GF-D8 (cell line): ENCODE data around the gene HCRTR1.
A peak's percentile ranks its signal among the peaks of the same experiment; 100 is the strongest.

Source experiments
- DNase-seq: peaks from one replicate; lab custom pipeline; 2025; lab: John Stamatoyannopoulos, UW

The HCRTR1 gene

GRCh38 chr1:31617218-31617915 lies at the start of gene HCRTR1:
Gene HCRTR1 (plus strand): TSS chr1:31617689. CDS start chr1:31619193, 1,504 bp downstream.
- no peak for DNase-seq

GRCh38 chr1:31567956-31568570 lies 49.4 kb upstream of the HCRTR1 start:
- DNase-seq = no peak

- no peak for DNase-seq
Measured at GRCh38 chr1:31568895-31569595, 48.4 kb upstream of the HCRTR1 start.

- no peak for DNase-seq
Measured at GRCh38 chr1:31569596-31570173, 47.8 kb upstream of the HCRTR1 start.

GRCh38 chr1:31570228-31570627 lies 47.3 kb upstream of the HCRTR1 start:
- DNase-seq = no peak

GRCh38 chr1:31570906-31571305 lies 46.6 kb upstream of the HCRTR1 start:
- no peak for DNase-seq

- peak; percentile 41 for DNase-seq
Measured at GRCh38 chr1:31571340-31572295, 45.9 kb upstream of the HCRTR1 start.

GRCh38 chr1:31572323-31573104 lies 45.0 kb upstream of the HCRTR1 start:
- DNase-seq = no peak

- no peak for DNase-seq
Measured at GRCh38 chr1:31573261-31573660, 44.2 kb upstream of the HCRTR1 start.

GRCh38 chr1:31574749-31575368 lies 42.6 kb upstream of the HCRTR1 start:
- DNase-seq = no peak

- DNase-seq = no peak
Measured at GRCh38 chr1:31575369-31576140, 41.9 kb upstream of the HCRTR1 start.

- no peak for DNase-seq
Measured at GRCh38 chr1:31576201-31576669, 41.3 kb upstream of the HCRTR1 start, which contains the start of gene TINAGL1. Gene TINAGL1 (plus strand): TSS chr1:31576515. CDS start chr1:31577149, 634 bp downstream.

GRCh38 chr1:31576743-31577455 lies 40.6 kb upstream of the HCRTR1 start:
- no peak for DNase-seq

GRCh38 chr1:31577515-31578192 lies 39.8 kb upstream of the HCRTR1 start:
- DNase-seq = no peak

GRCh38 chr1:31579374-31579773 lies 38.1 kb upstream of the HCRTR1 start:
- DNase-seq = no peak

- no peak for DNase-seq
Measured at GRCh38 chr1:31580513-31580870, 37.0 kb upstream of the HCRTR1 start.

GRCh38 chr1:31580891-31581603 lies 36.4 kb upstream of the HCRTR1 start:
- DNase-seq = no peak
